ENCODE data around the gene CEACAM8.

GRCh38 chr19:42613666-42614065, 18.9 kb upstream of the CEACAM8 start:
- TF ChIP-seq POLR2AphosphoS5 (IDR thresholded peaks at IDR 0.05; ENCODE audit: low read depth, low read length) (no peak), SIN3A (IDR thresholded peaks at IDR 0.05; ENCODE audit: borderline replicate concordance, insufficient read depth, low read depth, low read length) (no peak), TCF7L2 (IDR thresholded peaks at IDR 0.05; ENCODE audit: low read depth, low read length) (no peak)
- TF ChIP-seq, protein P1, sequence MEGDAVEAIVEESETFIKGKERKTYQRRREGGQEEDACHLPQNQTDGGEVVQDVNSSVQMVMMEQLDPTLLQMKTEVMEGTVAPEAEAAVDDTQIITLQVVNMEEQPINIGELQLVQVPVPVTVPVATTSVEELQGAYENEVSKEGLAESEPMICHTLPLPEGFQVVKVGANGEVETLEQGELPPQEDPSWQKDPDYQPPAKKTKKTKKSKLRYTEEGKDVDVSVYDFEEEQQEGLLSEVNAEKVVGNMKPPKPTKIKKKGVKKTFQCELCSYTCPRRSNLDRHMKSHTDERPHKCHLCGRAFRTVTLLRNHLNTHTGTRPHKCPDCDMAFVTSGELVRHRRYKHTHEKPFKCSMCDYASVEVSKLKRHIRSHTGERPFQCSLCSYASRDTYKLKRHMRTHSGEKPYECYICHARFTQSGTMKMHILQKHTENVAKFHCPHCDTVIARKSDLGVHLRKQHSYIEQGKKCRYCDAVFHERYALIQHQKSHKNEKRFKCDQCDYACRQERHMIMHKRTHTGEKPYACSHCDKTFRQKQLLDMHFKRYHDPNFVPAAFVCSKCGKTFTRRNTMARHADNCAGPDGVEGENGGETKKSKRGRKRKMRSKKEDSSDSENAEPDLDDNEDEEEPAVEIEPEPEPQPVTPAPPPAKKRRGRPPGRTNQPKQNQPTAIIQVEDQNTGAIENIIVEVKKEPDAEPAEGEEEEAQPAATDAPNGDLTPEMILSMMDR (IDR thresholded peaks at IDR 0.05): no peak
- TF ChIP-seq, protein P2, sequence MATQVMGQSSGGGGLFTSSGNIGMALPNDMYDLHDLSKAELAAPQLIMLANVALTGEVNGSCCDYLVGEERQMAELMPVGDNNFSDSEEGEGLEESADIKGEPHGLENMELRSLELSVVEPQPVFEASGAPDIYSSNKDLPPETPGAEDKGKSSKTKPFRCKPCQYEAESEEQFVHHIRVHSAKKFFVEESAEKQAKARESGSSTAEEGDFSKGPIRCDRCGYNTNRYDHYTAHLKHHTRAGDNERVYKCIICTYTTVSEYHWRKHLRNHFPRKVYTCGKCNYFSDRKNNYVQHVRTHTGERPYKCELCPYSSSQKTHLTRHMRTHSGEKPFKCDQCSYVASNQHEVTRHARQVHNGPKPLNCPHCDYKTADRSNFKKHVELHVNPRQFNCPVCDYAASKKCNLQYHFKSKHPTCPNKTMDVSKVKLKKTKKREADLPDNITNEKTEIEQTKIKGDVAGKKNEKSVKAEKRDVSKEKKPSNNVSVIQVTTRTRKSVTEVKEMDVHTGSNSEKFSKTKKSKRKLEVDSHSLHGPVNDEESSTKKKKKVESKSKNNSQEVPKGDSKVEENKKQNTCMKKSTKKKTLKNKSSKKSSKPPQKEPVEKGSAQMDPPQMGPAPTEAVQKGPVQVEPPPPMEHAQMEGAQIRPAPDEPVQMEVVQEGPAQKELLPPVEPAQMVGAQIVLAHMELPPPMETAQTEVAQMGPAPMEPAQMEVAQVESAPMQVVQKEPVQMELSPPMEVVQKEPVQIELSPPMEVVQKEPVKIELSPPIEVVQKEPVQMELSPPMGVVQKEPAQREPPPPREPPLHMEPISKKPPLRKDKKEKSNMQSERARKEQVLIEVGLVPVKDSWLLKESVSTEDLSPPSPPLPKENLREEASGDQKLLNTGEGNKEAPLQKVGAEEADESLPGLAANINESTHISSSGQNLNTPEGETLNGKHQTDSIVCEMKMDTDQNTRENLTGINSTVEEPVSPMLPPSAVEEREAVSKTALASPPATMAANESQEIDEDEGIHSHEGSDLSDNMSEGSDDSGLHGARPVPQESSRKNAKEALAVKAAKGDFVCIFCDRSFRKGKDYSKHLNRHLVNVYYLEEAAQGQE (IDR thresholded peaks at IDR 0.05; ENCODE audit: insufficient read depth in 1 of 2, low read depth in 2 of 2, low read length in 1 of 2): no peak

All from Panc1 (cell line).